ENCODE data around the gene CENPP.

DNA sequence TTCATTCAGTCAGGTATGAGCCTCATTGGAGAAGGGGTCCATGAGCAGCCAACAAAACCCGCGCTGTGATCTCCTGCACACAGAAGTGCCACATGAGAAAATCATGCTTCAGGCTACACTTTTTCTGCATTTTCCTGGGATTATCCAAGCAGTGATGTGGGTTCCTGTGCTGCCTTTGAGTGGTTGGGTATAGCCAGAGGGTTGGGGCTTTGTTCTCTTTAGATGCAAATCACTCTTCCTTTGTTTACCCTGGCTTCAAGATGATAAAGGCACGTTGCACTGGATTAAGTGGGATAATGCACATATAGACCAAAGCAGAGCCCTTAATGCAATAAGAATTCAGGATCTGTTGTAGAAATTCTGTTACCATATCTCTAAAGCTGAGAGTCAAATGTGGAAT lies 191.3 kb downstream of the CENPP start:
- TF ChIP-seq CTCF (IDR thresholded peaks at IDR 0.05; ENCODE audit: low read depth, low read length) = no peak
- no peak for TF ChIP-seq EZH2phosphoT487 (IDR thresholded peaks at IDR 0.05; ENCODE audit: low read depth)
